Panc1 (cell line): ENCODE results near the gene LOXL3. TPM values are rescaled to one million over a fixed set of nuclear protein-coding genes. Genes with fewer than 3 reads are reported as not detected.

Source experiments
- ATAC-seq: fragments of 200-7000 bp; cut with Tn5 transposase; 2 replicates; pipeline ENCODE4 v1.9.1; 2020; ENCODE audit warnings: mild to moderate bottlenecking, moderate library complexity
- BruUV-seq: library from RNA; stranded (reverse); fragments of 400-500 nt; replicated peaks from 2 replicates; lab custom pipeline; 2021; lab: Mats Ljungman, UMichigan
- CTCF ChIA-PET: fragments of 300-600 bp; sonication (Branson Sonifier 250); formaldehyde crosslinking; loops from one replicate; lab custom pipeline; 2022; ENCODE audit warnings: antibody characterized with exemption; lab: Charles Lee
- POLR2A ChIA-PET: fragments of 300-600 bp; sonication (Branson Sonifier 250); formaldehyde crosslinking; loops from one replicate; lab custom pipeline; 2022; ENCODE audit warnings: antibody characterized with exemption; lab: Charles Lee
- DNase-seq: peaks from one replicate; pipeline ENCODE4 v3.0.0-alpha.2; 2010; ENCODE audit warnings: low read depth, low spot score
- H3K27ac ChIP-seq: 2 replicates; pipeline ENCODE4 v1.5.1; 2011; ENCODE audit warnings: mild to moderate bottlenecking, low read length, inconsistent platforms
- H3K27me3 ChIP-seq: fragments of 200-500 bp; sonication (Bioruptor generic); 2 replicates; pipeline ENCODE4 v1.6.0; 2014; ENCODE audit warnings: low read length, inconsistent platforms; ENCODE audit not compliant: control insufficient read depth, insufficient read depth
- H3K36me3 ChIP-seq: fragments of 200-500 bp; sonication (Bioruptor generic); 2 replicates; pipeline ENCODE4 v1.5.1; 2014; ENCODE audit warnings: inconsistent platforms, mild to moderate bottlenecking, low read length, moderate library complexity; ENCODE audit not compliant: control insufficient read depth, insufficient read depth
- H3K4me1 ChIP-seq: 2 replicates; pipeline ENCODE4 v1.5.1; 2011; ENCODE audit warnings: inconsistent platforms, mild to moderate bottlenecking, low read length, moderate library complexity; ENCODE audit not compliant: control insufficient read depth, insufficient read depth
- H3K4me3 ChIP-seq, 2 experiments: 2 replicates each; pipeline ENCODE4 v1.5.1; 2011 to 2012; ENCODE audit warnings: low read depth in 2 of 2, low read length in 2 of 2, mild to moderate bottlenecking in 2 of 2, inconsistent platforms in 1 of 2, moderate library complexity in 1 of 2
- H3K9me3 ChIP-seq: fragments of 200-500 bp; sonication (Bioruptor generic); 2 replicates; pipeline ENCODE4 v1.5.1; 2014; ENCODE audit warnings: low read depth, mild to moderate bottlenecking, inconsistent platforms, low read length, moderate library complexity; ENCODE audit not compliant: control insufficient read depth, insufficient read depth
- POLR2AphosphoS5 ChIP-seq: IDR thresholded peaks from 2 replicates; pipeline ENCODE4 v1.6.1; 2012; ENCODE audit warnings: mild to moderate bottlenecking, low read depth, low read length, moderate library complexity
- REST ChIP-seq, 2 experiments: IDR thresholded peaks; 2 replicates each; pipeline ENCODE4 v1.6.1; 2011 to 2012; ENCODE audit warnings: low read depth in 2 of 2, control low read depth in 1 of 2, low read length in 1 of 2, mild to moderate bottlenecking in 1 of 2, moderate library complexity in 1 of 2; ENCODE audit not compliant: insufficient read depth in 1 of 2
- SIN3A ChIP-seq: IDR thresholded peaks from 2 replicates; pipeline ENCODE4 v1.6.1; 2012; ENCODE audit warnings: low read depth, mild to moderate bottlenecking, low read length, moderate library complexity, borderline replicate concordance; ENCODE audit not compliant: insufficient read depth
- TCF7L2 ChIP-seq: IDR thresholded peaks from 2 replicates; pipeline ENCODE4 v1.6.1; 2011; ENCODE audit warnings: mild to moderate bottlenecking, low read depth, low read length, inconsistent platforms
- in situ Hi-C: cut with HindIII; loops from 2 replicates; pipeline ENCODE4 v1.10.0; 2016; ENCODE audit warnings: low sequenced_read_pairs, low pct_unique_long_range_greater_than_20kb
- intact Hi-C: fragments of 100-400 bp; cut with micrococcal nuclease; formaldehyde crosslinking; loops from one replicate; pipeline ENCODE4 v1.10.0; 2022; ENCODE audit not compliant: unreplicated experiment
- total RNA-seq: library from RNA; stranded (reverse); gene quantifications from one replicate; pipeline ENCODE4 v1.2.1, GENCODE V29; 2021; ENCODE audit not compliant: unreplicated experiment
- TF ChIP-seq, protein P1 (sequence below): fragments of 450-650 bp; IDR thresholded peaks from 2 replicates; pipeline ENCODE4 v1.5.1; 2017; ENCODE audit warnings: mild to moderate bottlenecking

Gene LOXL3
- total RNA-seq, 1 experiment from 2014 or later: 1.0 TPM

DNA sequence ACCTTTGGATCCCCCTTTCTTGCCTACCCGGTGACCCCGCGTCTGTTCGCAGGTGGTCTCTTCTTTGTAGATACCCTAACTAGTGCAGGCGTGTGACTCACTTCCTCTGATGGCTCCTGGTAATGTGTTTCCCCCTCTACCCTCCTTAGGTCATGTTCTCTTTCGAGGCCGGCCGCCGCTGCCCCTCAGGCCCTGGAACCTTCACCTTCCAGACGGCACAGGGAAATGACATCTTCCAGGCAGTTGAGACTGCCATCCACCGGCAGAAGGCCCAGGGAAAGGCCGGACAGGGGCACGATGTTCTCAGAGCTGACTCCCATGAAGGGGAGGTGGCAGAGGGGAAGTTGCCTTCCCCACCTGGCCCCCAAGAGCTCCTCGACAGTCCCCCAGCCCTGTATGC, 2.4 kb upstream of the LOXL3 start:
- Histone ChIP-seq H3K36me3 (no peaks in the 10 kb centered on the region), H3K27ac (no peak overlapping the region), H3K9me3 (no peaks in the 10 kb centered on the region), H3K4me1 (peaks cover 11% of the 10 kb centered on the region; the same call in 1 of the 2 replicates), H3K4me3 (no peak overlapping the region), H3K27me3 (no peaks in the 10 kb centered on the region)
- DNase-seq (no peak), ATAC-seq (no peak)
- intact Hi-C loops: no loop called here
- TF ChIP-seq POLR2AphosphoS5: no peak
- TF ChIP-seq TCF7L2: no peak
- TF ChIP-seq SIN3A: no peak
- TF ChIP-seq, protein P1, sequence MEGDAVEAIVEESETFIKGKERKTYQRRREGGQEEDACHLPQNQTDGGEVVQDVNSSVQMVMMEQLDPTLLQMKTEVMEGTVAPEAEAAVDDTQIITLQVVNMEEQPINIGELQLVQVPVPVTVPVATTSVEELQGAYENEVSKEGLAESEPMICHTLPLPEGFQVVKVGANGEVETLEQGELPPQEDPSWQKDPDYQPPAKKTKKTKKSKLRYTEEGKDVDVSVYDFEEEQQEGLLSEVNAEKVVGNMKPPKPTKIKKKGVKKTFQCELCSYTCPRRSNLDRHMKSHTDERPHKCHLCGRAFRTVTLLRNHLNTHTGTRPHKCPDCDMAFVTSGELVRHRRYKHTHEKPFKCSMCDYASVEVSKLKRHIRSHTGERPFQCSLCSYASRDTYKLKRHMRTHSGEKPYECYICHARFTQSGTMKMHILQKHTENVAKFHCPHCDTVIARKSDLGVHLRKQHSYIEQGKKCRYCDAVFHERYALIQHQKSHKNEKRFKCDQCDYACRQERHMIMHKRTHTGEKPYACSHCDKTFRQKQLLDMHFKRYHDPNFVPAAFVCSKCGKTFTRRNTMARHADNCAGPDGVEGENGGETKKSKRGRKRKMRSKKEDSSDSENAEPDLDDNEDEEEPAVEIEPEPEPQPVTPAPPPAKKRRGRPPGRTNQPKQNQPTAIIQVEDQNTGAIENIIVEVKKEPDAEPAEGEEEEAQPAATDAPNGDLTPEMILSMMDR: no peak
- TF ChIP-seq REST (IDR thresholded peaks at IDR 0.05; ENCODE audit: insufficient read depth in 1 of 2, low read depth in 2 of 2, low read length in 1 of 2): no peak
- no TSS peak for BruUV-seq
- ChIA-PET CTCF (no interaction called here), POLR2A (no interaction called here)
- in situ Hi-C loops: no loop called here

- TF ChIP-seq POLR2AphosphoS5: no peak
- TF ChIP-seq, protein P1: no peak
- TF ChIP-seq SIN3A: no peak
- no peak for TF ChIP-seq REST (IDR thresholded peaks at IDR 0.05; ENCODE audit: insufficient read depth in 1 of 2, low read depth in 2 of 2, low read length in 1 of 2)
- no peak for TF ChIP-seq TCF7L2
- Histone ChIP-seq H3K27me3 (no peaks in the 10 kb centered on the region), H3K36me3 (no peaks in the 10 kb centered on the region), H3K9me3 (no peaks in the 10 kb centered on the region), H3K4me3 (no peak overlapping the region), H3K27ac (no peak overlapping the region), H3K4me1 (peaks cover 11% of the 10 kb centered on the region; the same call in 1 of the 2 replicates)
- DNase-seq: no peak
- POLR2A ChIA-PET: no interaction called here
- intact Hi-C loops: no loop called here
- in situ Hi-C loops: no loop called here
- CTCF ChIA-PET: no interaction called here
- BruUV-seq: no TSS peak
- no peak for ATAC-seq
Measured at GRCh38 chr2:74555610-74556103, 1.9 kb upstream of the LOXL3 start.
